GM12891 (cell line): ENCODE results near the gene PLPP7.
"Not testable (repeated sequence)": the region's sequence is repeated elsewhere in the genome, so short reads cannot be mapped to it uniquely, and the experiment has no call there.

Source experiments
- DNase-seq: peaks from one replicate; pipeline ENCODE4 v3.0.0; 2011; ENCODE audit warnings: low spot score; ENCODE audit not compliant: insufficient read length
- FAIRE-seq: peaks from 2 replicates; lab custom pipeline; 2011; peaks lifted over from hg19 to GRCh38; lab: Jason Lieb, UNC
- PAX5 ChIP-seq: IDR thresholded peaks from 2 replicates; pipeline ENCODE4 v1.6.1; 2011; ENCODE audit warnings: low read length, moderate library complexity, mild to moderate bottlenecking; ENCODE audit not compliant: insufficient read depth, severe bottlenecking
- POLR2A ChIP-seq: IDR thresholded peaks from 2 replicates; pipeline ENCODE4 v1.6.1; 2011; ENCODE audit warnings: low read depth, low read length, control low read depth
- POLR2AphosphoS5 ChIP-seq: IDR thresholded peaks from 2 replicates; pipeline ENCODE4 v1.6.1; 2011; ENCODE audit warnings: low read depth, low read length, control low read depth
- POU2F2 ChIP-seq: IDR thresholded peaks from 2 replicates; pipeline ENCODE4 v1.6.1; 2011; ENCODE audit warnings: low read depth, mild to moderate bottlenecking, control low read depth, low read length, moderate library complexity
- SPI1 ChIP-seq: IDR thresholded peaks from 2 replicates; pipeline ENCODE4 v1.6.1; 2011; ENCODE audit warnings: low read depth, low read length, control low read depth
- TAF1 ChIP-seq: IDR thresholded peaks from 2 replicates; pipeline ENCODE4 v1.6.1; 2011; ENCODE audit warnings: low read depth, low read length, control low read depth

The PLPP7 gene

DNA sequence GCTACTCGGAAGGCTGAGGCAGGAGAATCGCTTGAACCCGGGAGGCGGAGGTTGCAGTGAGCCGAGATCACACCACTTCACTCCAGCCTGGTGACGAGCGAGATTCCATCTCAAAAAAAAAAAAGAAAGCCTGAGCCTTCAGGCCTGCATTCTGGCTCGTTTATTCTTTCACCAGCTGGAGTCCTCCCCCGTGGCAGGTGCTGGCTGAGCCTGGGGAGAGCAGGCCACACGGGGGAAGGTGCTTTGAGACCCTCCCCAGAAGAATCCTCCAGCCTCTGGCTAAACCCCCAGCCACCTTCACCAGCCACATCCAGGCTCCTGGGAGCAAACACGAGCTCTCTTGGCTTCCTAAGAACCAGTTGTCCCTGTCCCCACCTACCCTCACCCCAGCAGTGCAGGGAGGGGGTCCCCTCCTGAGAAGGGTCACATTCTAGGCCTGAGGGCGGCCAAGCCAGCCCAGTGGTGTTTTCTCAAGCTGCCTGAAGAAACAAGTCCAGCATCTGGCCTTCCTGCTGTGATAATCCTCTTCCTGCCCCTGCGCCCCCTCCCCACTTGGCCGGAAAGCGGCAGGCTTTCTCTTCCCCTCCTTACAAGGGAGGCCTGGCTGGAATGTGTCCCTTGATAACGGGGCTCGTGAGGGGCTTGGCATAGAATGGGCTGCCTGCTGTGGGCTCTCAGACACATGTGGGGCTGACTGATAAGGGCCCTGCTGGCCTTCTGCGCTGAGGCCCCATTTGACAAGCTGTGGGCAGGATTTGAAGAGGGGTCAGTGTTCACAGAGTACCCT, 41.5 kb downstream of the PLPP7 start:
- DNase-seq = no peak
- no peak for FAIRE-seq
- no peak for TF ChIP-seq SPI1

- FAIRE-seq, DNase-seq: not testable (repeated sequence)
Observed at GRCh38 chr9:131331996-131332395, 42.5 kb downstream of the PLPP7 start.

GRCh38 chr9:131333771-131334628, 44.5 kb downstream of the PLPP7 start:
- TF ChIP-seq SPI1 = no peak
- TF ChIP-seq POU2F2 = no peak
- TF ChIP-seq POLR2AphosphoS5 = no peak
- TF ChIP-seq POLR2A = no peak
- TF ChIP-seq TAF1 = no peak
- no peak for TF ChIP-seq PAX5
- DNase-seq = no peak
- FAIRE-seq = no peak

DNA sequence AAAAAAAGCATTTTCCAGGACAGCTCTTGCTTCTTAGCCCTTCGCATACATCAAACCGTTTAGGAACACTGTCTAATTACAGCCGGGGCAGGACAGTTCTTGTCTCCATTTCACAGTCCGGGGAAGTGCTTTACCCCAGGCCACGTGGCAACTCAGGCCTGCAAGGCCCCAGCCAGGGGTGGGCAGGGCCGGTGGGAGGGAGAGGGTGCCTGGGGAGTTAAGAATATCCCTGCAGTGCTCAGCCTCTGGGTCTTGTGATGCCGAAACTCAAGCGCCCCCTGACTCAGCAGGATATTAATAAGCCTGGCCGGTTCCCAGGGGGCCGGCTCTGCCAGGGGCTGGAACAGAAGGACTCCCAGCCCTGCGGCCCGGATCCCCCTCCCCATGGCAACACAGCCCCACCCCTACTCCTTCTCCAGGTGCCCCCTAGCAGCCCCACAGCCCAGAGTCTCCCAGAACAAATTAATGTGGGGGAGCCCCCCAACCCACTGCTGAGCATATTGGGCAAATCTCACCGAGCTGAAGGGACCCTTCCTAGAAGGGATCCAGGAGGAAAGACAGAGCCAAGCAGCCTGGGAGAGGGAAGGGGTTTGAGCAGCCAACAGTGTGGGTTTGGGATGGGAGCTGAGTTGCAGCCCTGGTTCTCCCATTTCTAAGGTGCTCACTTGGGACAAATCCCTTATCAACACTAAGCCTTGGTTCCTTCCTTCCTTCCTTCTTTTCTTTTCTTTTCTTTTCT, 45.3 kb downstream of the PLPP7 start:
- no peak for DNase-seq
- TF ChIP-seq SPI1 = no peak
- TF ChIP-seq POU2F2 = no peak
- no peak for TF ChIP-seq PAX5
- TF ChIP-seq TAF1 = no peak
- TF ChIP-seq POLR2AphosphoS5 = no peak
- no peak for TF ChIP-seq POLR2A
- FAIRE-seq = no peak

DNA sequence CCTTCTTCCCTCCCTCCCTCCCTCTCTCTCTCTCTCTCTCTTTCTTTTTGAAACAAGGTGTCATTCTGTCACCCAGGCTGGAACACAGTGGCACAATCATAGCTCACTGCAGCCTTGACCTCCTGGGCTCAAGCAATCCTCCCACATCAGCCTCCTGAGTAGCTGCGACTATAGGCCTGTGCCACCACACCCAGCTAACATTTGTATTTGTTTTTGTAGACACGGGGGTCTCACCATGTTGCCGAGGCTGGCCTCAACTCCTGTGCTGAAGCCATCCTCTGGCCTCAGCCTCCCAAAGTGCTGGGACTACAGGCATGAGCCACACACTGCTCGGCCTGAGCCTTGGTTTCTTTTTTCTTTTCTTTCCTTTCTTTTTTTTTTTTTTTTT, 45.8 kb downstream of the PLPP7 start:
- TF ChIP-seq POLR2A = no peak
- no peak for TF ChIP-seq POU2F2
- TF ChIP-seq PAX5 = no peak
- no peak for TF ChIP-seq POLR2AphosphoS5
- no peak for TF ChIP-seq TAF1
- no peak for TF ChIP-seq SPI1
- FAIRE-seq (no peak), DNase-seq (no peak)

DNA sequence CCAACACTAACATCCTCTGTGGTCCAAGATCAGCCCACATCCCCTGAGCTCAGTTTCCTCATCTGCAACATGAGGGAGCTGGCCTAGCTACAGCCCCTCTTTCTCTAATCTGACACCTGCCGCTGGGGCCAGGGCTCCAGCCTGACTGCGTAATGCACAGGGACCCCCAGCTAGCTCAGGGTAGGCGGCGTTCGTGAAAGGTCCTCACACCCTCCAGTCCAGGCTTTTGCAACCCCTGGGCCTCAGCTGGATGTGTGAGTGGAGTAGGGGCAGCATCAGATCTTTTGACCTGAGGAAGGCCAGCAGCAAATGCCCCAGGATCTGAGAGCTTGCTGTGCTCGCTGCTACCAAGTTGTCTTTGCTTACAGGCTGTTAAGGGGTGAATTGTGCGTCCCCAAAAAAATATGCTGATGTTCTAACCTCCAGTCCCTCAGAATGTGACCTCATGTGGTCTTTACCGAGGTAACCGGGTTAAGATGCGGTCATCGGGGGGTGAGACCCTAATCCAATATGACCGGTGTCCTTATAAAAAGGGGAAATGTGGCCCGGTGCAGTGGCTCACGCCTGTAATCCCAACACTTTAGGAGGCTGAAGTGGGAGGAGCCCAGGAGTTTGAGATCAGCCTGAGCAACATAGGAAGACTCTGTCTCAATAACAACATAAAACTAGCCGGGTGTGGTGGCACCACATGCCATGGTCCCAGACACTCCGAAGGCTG, 47.8 kb downstream of the PLPP7 start:
- no peak for FAIRE-seq
- DNase-seq = no peak

GRCh38 chr9:131339212-131339611, 49.7 kb downstream of the PLPP7 start:
- DNase-seq, FAIRE-seq: not testable (repeated sequence)

More for the DNA sequence above, 47.8 kb downstream of the PLPP7 start:
- TF ChIP-seq TAF1 = no peak
- no peak for TF ChIP-seq SPI1
- TF ChIP-seq POLR2A = no peak
- TF ChIP-seq PAX5 = no peak
- TF ChIP-seq POU2F2 = no peak
- no peak for TF ChIP-seq POLR2AphosphoS5

DNA sequence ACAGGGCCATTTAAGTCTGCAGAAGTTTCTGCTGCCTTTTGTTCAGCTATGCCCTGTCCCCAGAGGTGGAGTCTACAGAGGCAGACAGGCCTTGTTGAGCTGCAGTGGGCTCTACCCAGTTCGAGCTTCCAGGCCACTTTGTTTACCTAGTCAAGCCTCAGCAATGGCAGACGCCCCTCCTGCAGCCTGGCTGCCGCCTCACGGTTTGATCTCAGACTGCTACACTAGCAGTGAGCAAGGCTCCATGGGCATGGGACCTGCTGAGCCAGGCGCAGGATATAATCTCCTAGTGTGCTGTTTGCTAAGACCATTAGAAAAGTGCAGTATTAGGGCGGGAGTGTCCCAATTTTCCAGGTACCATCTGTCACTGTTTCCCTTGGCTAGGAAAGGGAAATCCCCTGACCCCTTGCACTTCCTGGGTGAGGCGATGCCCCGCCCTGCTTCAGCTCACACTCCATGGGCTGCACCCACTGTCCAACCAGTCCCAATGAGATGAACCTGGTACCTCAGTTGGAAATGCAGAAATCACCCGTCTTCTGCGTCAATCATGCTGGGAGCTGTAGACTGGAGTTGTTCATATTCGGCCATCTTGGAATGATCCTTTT, 55.5 kb downstream of the PLPP7 start:
- FAIRE-seq, DNase-seq: not testable (repeated sequence)

- TF ChIP-seq POLR2A (no peak), PAX5 (no peak), POU2F2 (no peak), TAF1 (no peak), POLR2AphosphoS5 (no peak), SPI1 (no peak)
- no peak for DNase-seq
- no peak for FAIRE-seq
Observed at GRCh38 chr9:131346559-131346958, 57.0 kb downstream of the PLPP7 start.
